Coronary artery (tissue), 2 donors: ENCODE results near the gene XPR1.

Experiments
- DNase-seq: peaks from one replicate; pipeline ENCODE4 v3.0.0-alpha.2; 2017; ENCODE audit warnings: low spot score
- H3K27ac ChIP-seq, 2 donors: fragments of 200-600 bp; sonication (generic); one replicate each; pipeline ENCODE4 v1.5.1; 2016 to 2019
- H3K4me3 ChIP-seq: fragments of 200-600 bp; sonication (generic); 2 replicates; pipeline ENCODE4 v1.5.1; 2016; ENCODE audit warnings: mild to moderate bottlenecking, moderate library complexity
- TF ChIP-seq, protein P1 (sequence below): fragments of 200-600 bp; sonication (generic); IDR thresholded peaks from one replicate; pipeline ENCODE4 v1.5.1; 2019; ENCODE audit warnings: antibody characterized with exemption

The XPR1 gene

DNA sequence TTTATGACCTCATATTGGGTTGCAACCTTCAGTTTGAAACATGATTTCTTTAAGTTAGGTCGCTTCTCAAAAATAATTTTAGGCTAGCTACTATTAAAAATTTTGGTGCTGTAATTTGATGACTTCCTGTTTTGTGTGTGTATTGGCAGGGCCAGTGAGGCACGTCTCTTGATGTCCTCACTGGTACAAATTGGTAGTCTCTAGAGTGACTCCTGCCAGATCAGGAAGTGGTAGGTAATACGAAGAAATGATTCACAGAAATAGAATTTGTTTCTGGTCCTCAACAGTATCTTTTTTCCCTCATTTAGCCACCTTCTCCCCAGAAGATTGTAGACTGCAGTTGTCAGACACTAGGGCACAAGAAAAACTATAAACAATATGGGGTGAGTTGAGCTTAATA lies 160.0 kb downstream of the XPR1 start:
- Histone ChIP-seq H3K4me3 (no peak overlapping the region), H3K27ac (no peak overlapping the region)
- no peak for DNase-seq
- TF ChIP-seq, protein P1, sequence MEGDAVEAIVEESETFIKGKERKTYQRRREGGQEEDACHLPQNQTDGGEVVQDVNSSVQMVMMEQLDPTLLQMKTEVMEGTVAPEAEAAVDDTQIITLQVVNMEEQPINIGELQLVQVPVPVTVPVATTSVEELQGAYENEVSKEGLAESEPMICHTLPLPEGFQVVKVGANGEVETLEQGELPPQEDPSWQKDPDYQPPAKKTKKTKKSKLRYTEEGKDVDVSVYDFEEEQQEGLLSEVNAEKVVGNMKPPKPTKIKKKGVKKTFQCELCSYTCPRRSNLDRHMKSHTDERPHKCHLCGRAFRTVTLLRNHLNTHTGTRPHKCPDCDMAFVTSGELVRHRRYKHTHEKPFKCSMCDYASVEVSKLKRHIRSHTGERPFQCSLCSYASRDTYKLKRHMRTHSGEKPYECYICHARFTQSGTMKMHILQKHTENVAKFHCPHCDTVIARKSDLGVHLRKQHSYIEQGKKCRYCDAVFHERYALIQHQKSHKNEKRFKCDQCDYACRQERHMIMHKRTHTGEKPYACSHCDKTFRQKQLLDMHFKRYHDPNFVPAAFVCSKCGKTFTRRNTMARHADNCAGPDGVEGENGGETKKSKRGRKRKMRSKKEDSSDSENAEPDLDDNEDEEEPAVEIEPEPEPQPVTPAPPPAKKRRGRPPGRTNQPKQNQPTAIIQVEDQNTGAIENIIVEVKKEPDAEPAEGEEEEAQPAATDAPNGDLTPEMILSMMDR = no peak

DNA sequence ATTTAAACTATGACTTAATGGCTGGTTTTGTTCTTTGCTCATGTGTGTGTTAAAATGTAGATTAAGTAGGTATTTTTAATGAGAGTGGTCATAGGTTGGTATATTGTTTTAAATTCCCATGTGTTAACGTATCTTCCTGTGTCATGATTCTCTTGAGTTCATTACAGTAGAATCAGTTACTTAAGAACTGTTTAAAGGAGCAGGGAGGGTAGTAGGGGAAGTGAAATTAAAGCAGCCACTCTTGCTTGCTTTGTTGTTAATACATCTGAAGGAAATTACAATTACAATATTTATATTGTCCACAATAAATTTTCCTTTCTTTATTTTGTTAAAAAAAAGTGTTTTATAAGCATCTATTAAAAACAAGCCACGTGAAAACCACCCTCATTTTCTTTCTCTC lies 161.6 kb downstream of the XPR1 start:
- no peak overlapping the region for H3K4me3 ChIP-seq
- TF ChIP-seq, protein P1 = no peak
- DNase-seq = no peak
- no peak overlapping the region for H3K27ac ChIP-seq

DNA sequence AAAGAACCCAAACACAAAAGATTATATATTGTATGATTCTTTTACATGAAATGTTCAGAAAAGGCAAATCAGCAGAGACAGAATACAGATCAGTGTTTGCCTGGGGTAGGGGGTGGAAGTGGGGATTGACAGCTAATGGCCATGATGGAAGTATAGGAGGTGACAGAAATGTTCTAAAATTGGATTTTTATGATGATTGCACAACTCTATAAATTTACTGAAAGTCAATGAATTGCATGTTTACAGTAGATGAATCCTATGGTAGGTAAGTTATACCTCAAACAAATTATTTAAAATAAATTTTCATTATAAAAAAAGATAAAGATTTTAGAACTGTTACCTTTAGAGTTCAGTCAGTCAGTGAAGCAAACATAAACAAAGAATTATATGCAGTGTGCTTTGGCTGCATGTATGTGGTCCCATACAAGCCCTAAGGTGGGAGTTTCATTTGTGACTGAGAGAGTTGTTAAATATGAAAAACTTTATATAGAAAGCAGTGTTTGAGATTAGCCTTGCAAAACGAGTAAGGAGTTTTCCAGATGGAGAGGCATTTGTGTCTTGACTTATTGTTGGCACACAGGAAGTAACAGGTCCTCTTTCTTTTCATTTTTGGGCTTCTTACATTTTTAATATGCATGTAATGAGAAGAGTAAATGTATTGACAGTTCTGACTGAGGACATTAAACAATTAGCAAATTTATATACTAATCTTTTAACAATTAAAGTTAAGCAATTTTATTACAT lies 165.2 kb downstream of the XPR1 start:
- no peak for DNase-seq
- Histone ChIP-seq H3K4me3 (no peak overlapping the region), H3K27ac (no peak overlapping the region)
- TF ChIP-seq, protein P1 = no peak

DNA sequence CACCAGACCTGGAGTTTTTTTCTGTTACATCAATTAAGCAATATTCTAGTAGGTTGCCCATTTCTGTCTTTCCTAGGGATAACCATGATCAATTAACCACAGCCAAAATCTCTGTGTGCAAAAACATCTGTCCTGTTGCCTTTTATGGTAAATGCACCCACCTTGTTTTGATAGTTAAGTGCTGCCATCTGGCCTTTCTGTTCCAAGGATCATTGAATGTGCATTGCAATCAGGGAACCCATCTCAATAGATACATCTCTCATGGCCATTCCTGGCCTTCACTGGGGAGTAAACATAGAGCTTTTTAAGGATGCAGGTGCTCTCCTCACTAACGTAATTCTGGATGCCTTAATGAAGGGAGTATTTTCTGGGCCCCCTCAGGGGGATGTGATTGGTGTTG lies 169.1 kb downstream of the XPR1 start:
- Histone ChIP-seq H3K27ac (no peak overlapping the region), H3K4me3 (no peak overlapping the region)
- TF ChIP-seq, protein P1 = no peak

DNA sequence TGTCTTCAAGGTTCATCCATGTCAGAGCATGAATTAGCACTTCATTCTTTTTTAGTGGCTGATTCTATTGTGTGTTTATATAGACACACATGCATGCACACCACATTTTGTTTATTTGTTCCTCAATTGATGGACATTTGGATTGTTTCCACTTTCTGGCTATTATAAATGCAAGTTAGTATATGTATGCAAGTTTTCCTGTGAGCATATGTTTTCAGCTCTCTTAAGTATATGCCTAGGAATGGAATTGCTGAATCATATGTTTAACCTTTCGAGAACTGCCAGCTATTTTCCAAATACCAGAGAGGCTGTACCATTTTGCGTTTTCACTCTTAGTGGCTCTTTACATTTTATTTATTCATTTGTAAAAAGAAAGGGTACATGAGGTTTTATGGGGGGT lies 171.0 kb downstream of the XPR1 start:
- Histone ChIP-seq H3K27ac (no peak overlapping the region), H3K4me3 (no peak overlapping the region)
- TF ChIP-seq, protein P1 = no peak
- no peak for DNase-seq

More for the DNA sequence above, 169.1 kb downstream of the XPR1 start:
- DNase-seq = no peak

DNA sequence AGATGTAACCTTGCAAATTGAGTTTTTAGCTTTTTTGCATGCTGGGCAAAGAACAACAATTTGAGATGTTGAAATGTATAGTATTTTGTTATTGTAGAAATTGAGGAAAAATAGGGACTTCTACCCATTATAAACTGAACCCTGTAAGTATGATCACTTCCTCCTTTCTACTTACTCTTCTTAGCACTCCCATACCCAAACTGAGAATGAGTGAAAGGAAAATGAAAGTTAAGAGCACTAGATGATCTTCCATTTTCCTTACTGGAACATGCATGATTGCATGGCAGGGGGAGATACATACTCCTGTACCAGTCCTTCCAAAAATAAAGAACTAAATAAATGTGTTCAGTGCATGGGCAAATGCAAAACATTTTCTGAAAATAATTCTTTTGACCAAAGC lies 173.5 kb downstream of the XPR1 start:
- Histone ChIP-seq H3K27ac (no peak overlapping the region), H3K4me3 (no peak overlapping the region)
- no peak for DNase-seq
- TF ChIP-seq, protein P1 = no peak

DNA sequence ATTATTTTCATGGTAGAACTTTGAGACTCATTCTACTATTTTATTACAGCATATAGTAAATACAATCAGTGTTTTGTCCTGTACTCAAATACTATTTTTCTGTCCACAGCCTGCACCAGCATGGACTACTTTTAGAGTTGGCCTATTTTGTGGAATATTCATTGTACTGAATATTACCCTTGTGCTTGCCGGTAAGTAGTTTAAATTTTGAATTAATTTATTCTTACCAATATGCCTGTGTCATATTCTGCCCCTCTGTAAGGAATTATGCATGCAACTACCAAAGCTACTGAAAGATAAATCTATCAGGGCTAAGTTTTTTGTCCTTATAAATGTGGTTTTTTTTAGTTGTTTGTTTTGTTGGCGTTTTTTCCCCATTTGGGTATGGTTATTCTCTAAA lies 179.5 kb downstream of the XPR1 start:
- TF ChIP-seq, protein P1 = no peak
- Histone ChIP-seq H3K4me3 (no peak overlapping the region), H3K27ac (no peak overlapping the region)
- DNase-seq = no peak
